GM18499 (cell line): ENCODE measurements around the gene GCDH.
"Not testable (repeated sequence)": the region's sequence is repeated elsewhere in the genome, so short reads cannot be mapped to it uniquely, and the experiment has no call there.

Source experiments
- ATAC-seq: cut with Tn5 transposase; IDR thresholded peaks from one replicate; pipeline ENCODE4 v1.9.1; 2021; ENCODE audit warnings: moderate number of reproducible peaks; ENCODE audit not compliant: insufficient read depth, unreplicated experiment

GCDH gene

GRCh38 chr19:12872255-12872654, 18.7 kb upstream of the GCDH start:
- ATAC-seq: no peak

GRCh38 chr19:12872941-12873890, 17.7 kb upstream of the GCDH start:
- no peak for ATAC-seq

- ATAC-seq: no peak
These were observed 16.8 kb upstream of the GCDH start for GRCh38 chr19:12873891-12874745.

- ATAC-seq: no peak
These were observed 15.9 kb upstream of the GCDH start for GRCh38 chr19:12875086-12875485.

- no peak for ATAC-seq
These were observed 10.3 kb upstream of the GCDH start for GRCh38 chr19:12880551-12881171.

- ATAC-seq: no peak
These were observed 9.7 kb upstream of the GCDH start, which contains the start of gene DNASE2 for GRCh38 chr19:12881172-12881808. TSS of gene DNASE2 (minus strand) at chr19:12881449. CDS start at chr19:12881375, 74 bp downstream.

- no peak for ATAC-seq
These were observed 8.4 kb upstream of the GCDH start for GRCh38 chr19:12882589-12882988.

GRCh38 chr19:12884202-12884601, 6.8 kb upstream of the GCDH start:
- ATAC-seq: no peak

- no peak for ATAC-seq
These were observed 6.4 kb upstream of the GCDH start for GRCh38 chr19:12884627-12884925.

GRCh38 chr19:12884926-12885748, 5.8 kb upstream of the GCDH start:
- no peak for ATAC-seq

GRCh38 chr19:12885749-12886650, 5.0 kb upstream of the GCDH start:
- no peak for ATAC-seq

- no peak for ATAC-seq
These were observed 4.3 kb upstream of the GCDH start for GRCh38 chr19:12886651-12886968.

GRCh38 chr19:12886969-12887747, 3.8 kb upstream of the GCDH start, which contains the start of gene KLF1:
TSS of gene KLF1 (minus strand) at chr19:12887201. CDS start at chr19:12887140, 61 bp downstream.
- ATAC-seq: no peak

GRCh38 chr19:12888006-12888603, 2.9 kb upstream of the GCDH start:
- ATAC-seq: no peak

GRCh38 chr19:12890299-12890786, 617 bp upstream of the GCDH start:
- ATAC-seq: not testable (repeated sequence)

- ATAC-seq: no peak
These were observed 627 bp downstream of the GCDH start for GRCh38 chr19:12891553-12892021.

GRCh38 chr19:12893582-12893981, 2.6 kb downstream of the GCDH start:
- ATAC-seq: no peak
